Activated CD8-positive, alpha-beta T cell treated with anti-CD3 and anti-CD28 coated beads for 36 hours (primary cell): ENCODE results near the gene NID2. TPM values are rescaled to one million over a fixed set of nuclear protein-coding genes. Genes with fewer than 3 reads are reported as not detected.

Source experiments
- ATAC-seq: fragments of 200-7000 bp; cut with Tn5 transposase; one replicate; pipeline ENCODE4 v1.10.0; 2021; ENCODE audit warnings: mild to moderate bottlenecking, moderate library complexity
- CTCF ChIA-PET: fragments of 350-600 bp; sonication (Branson Sonifier 250); formaldehyde crosslinking; loops from one replicate; lab custom pipeline; 2021; ENCODE audit warnings: antibody characterized with exemption; lab: Charles Lee
- POLR2A ChIA-PET: fragments of 350-600 bp; sonication (Branson Sonifier 250); formaldehyde crosslinking; loops from one replicate; lab custom pipeline; 2021; ENCODE audit warnings: antibody characterized with exemption; lab: Charles Lee
- DNase-seq: peaks from one replicate; pipeline ENCODE4 v3.0.0-alpha.2; 2020
- H3K27ac Mint-ChIP-seq: one replicate; pipeline ENCODE4 v1.8.0; 2021; ENCODE audit warnings: mild to moderate bottlenecking, mixed read lengths
- H3K27me3 Mint-ChIP-seq: one replicate; pipeline ENCODE4 v1.8.0; 2021; ENCODE audit warnings: mixed read lengths
- H3K36me3 Mint-ChIP-seq: one replicate; pipeline ENCODE4 v1.8.0; 2021; ENCODE audit warnings: low read depth, mixed read lengths
- H3K4me1 Mint-ChIP-seq: one replicate; pipeline ENCODE4 v1.8.0; 2021; ENCODE audit warnings: low read depth, mixed read lengths
- H3K4me3 Mint-ChIP-seq: one replicate; pipeline ENCODE4 v1.8.0; 2021; ENCODE audit warnings: mild to moderate bottlenecking, moderate library complexity, mixed read lengths
- H3K9me3 Mint-ChIP-seq: one replicate; pipeline ENCODE4 v1.8.0; 2021; ENCODE audit warnings: mixed read lengths
- intact Hi-C: fragments of 100-400 bp; cut with micrococcal nuclease; formaldehyde crosslinking; loops from one replicate; pipeline ENCODE4 v1.10.0; 2022
- total RNA-seq, 2 experiments: library from RNA; stranded (reverse); gene quantifications; one replicate each; pipeline ENCODE4 v1.2.3, GENCODE V29; 2021
- TF ChIP-seq, protein P1 (sequence below): fragments of 200-600 bp; IDR thresholded peaks from one replicate; pipeline ENCODE4 v1.8.0; 2022; ENCODE audit warnings: antibody characterized with exemption, mild to moderate bottlenecking

The NID2 gene
- total RNA-seq, 2 experiments from 2014 or later = 0.29 TPM; not detected in 1

DNA sequence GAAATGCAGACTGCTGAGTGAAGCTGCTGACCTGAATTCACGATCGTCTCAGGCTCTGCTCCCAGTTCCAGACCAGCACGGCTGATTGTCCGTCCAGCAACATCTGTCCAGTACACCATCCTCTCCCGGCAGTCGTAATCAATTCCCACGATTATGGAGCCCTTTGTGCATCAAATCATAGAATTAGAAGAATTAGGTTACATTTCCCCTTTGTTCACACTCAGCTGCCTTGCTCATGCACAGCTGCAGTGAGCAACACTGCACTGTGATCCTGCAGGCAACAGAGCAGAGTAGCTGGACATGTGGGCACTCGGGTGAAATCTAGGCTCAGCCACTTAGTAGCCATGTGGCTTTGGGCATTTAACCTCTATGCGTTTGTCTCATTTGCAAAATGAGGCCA is 57.3 kb downstream of the NID2 start:
- ChIA-PET POLR2A (no interaction called here), CTCF (interaction anchor here (6.3 kb wide), 1 partner anchor 18 kb away, joined by 34 read pairs; no protein-coding TSS in a partner anchor)
- TF ChIP-seq, protein P1, sequence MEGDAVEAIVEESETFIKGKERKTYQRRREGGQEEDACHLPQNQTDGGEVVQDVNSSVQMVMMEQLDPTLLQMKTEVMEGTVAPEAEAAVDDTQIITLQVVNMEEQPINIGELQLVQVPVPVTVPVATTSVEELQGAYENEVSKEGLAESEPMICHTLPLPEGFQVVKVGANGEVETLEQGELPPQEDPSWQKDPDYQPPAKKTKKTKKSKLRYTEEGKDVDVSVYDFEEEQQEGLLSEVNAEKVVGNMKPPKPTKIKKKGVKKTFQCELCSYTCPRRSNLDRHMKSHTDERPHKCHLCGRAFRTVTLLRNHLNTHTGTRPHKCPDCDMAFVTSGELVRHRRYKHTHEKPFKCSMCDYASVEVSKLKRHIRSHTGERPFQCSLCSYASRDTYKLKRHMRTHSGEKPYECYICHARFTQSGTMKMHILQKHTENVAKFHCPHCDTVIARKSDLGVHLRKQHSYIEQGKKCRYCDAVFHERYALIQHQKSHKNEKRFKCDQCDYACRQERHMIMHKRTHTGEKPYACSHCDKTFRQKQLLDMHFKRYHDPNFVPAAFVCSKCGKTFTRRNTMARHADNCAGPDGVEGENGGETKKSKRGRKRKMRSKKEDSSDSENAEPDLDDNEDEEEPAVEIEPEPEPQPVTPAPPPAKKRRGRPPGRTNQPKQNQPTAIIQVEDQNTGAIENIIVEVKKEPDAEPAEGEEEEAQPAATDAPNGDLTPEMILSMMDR = no peak
- ATAC-seq (no peak), DNase-seq (no peak)
- H3K4me3 Mint-ChIP-seq = no peak overlapping the region
- no peak overlapping the region for H3K27ac Mint-ChIP-seq
- H3K4me1 Mint-ChIP-seq = no peaks in the 10 kb centered on the region
- H3K9me3 Mint-ChIP-seq = no peaks in the 10 kb centered on the region
- H3K27me3 Mint-ChIP-seq = peaks cover 3% of the 10 kb centered on the region
- H3K36me3 Mint-ChIP-seq = peaks cover 32% of the 10 kb centered on the region
- intact Hi-C loops = no loop called here

DNA sequence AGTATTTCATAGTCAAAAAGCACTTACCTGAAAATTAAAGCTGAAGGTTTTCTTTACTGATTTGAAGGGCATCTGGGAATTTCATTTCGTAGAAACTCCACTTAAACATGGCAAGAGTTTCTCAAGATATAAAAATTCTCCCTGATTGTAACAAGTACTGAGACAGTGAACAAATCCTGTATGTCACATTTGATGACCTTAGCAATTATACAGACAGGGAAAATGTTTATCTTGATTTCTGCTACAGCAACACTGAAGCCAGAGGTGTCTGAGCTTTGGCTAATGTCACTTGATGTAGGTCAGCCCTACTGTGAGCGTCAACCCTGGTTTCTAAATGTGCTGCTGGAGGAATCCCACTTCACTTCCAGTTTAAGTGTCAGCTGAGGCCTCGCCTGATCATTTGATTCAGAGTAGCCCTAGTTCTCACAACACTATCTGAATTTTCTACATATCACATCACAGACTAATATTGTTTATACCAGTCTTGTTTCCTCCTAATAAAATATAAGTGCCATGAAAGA is 58.6 kb downstream of the NID2 start:
- TF ChIP-seq, protein P1 = no peak
- intact Hi-C loops = no loop called here
- ATAC-seq (no peak), DNase-seq (no peak)
- Mint-ChIP-seq H3K27ac (no peak overlapping the region), H3K4me1 (no peaks in the 10 kb centered on the region), H3K27me3 (no peaks in the 10 kb centered on the region), H3K9me3 (no peaks in the 10 kb centered on the region), H3K36me3 (peaks cover 41% of the 10 kb centered on the region), H3K4me3 (no peak overlapping the region)
- POLR2A ChIA-PET = no interaction called here
- CTCF ChIA-PET = interaction anchor here (0.8 to 6.3 kb wide), 3 partner anchors 16 to 115 kb away, joined by 3 to 34 read pairs (median 4); no protein-coding TSS in a partner anchor

DNA sequence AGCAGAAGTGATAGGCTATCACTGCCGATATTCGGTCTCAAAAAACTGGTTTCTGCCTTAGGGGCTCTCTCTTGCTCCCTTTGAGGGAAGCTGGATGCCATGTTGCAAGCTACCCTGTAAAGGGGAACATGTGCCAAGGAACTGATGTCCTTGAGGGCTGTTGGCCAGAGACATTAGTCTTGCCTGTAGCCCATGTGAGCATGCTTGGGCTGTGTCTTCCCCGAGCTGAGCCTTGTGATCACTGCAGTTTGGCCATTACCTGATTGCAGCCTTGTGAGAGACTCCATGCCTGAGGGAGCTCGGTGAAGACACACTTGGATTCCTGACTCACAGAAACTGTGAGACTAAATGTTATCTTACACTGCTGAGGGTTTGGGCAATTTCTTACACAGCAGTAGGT is 60.7 kb downstream of the NID2 start:
- no peaks in the 10 kb centered on the region for H3K9me3 Mint-ChIP-seq
- peaks cover 2% of the 10 kb centered on the region for H3K4me1 Mint-ChIP-seq

DNA sequence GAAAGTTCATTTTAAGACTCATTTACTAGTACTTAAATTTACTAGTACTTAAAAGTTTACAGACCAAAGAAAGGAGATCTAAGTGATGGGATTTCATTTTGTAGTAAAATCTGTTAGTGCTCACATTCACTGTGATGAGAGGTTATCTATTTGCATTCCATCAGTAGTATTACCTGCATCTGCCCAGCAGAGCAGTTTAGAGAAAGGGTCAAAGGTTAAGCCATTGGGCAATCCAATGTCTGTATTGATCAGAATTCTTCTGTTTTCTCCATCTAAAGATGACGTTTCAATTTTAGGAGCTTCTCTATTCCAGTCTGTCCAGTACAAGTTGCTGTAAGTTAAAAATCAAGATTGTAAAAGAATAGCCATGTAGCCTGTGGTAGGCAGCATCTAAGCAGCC is 61.2 kb downstream of the NID2 start:
- intact Hi-C loops = no loop called here
- no peak for ATAC-seq
- Mint-ChIP-seq H3K36me3 (peaks cover 52% of the 10 kb centered on the region), H3K9me3 (no peaks in the 10 kb centered on the region), H3K4me1 (peaks cover 2% of the 10 kb centered on the region), H3K4me3 (no peak overlapping the region), H3K27me3 (no peaks in the 10 kb centered on the region), H3K27ac (no peak overlapping the region)
- POLR2A ChIA-PET = no interaction called here
- CTCF ChIA-PET = interaction anchor here (1.0 to 6.3 kb wide), 3 partner anchors 8 to 38 kb away, joined by 3 to 34 read pairs (median 5); no protein-coding TSS in a partner anchor
- DNase-seq = no peak
- TF ChIP-seq, protein P1 = no peak

More for the DNA sequence above, 60.7 kb downstream of the NID2 start:
- peaks cover 50% of the 10 kb centered on the region for H3K36me3 Mint-ChIP-seq
- DNase-seq (no peak), ATAC-seq (no peak)
- ChIA-PET CTCF (interaction anchor here (1.0 to 6.3 kb wide), 4 partner anchors 8 to 123 kb away, joined by 3 to 34 read pairs (median 6); no protein-coding TSS in a partner anchor), POLR2A (interaction anchor here (1.0 kb wide), 2 partner anchors 9 to 14 kb away, joined by 3 read pairs; no protein-coding TSS in a partner anchor)
- no peak overlapping the region for H3K27ac Mint-ChIP-seq
- H3K27me3 Mint-ChIP-seq = no peaks in the 10 kb centered on the region
- TF ChIP-seq, protein P1 = no peak
- intact Hi-C loops = no loop called here
- no peak overlapping the region for H3K4me3 Mint-ChIP-seq

DNA sequence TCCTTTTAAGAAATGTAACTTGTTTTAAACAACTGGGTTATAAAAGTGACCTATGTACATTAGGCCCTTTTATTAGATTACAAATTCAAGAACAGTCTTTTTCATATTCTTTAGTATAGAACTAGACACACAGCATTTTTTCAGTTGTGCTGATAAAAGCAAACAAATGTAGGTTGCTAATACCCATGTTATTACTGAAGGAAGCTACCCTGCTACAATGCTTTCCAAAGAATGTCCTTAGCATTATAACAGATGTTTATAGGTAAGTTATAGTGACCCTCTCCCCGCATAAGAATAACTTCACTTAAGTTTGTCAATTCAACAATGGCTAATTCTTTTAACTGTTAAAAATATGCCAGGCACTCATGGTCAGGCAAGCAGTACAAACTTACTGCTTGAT is 61.6 kb downstream of the NID2 start:
- POLR2A ChIA-PET = interaction anchor here (0.5 kb wide), 1 partner anchor 327 kb away, joined by 3 read pairs; no protein-coding TSS in a partner anchor
- CTCF ChIA-PET = interaction anchor here (1.0 to 6.3 kb wide), 4 partner anchors 9 to 39 kb away, joined by 3 to 34 read pairs (median 4); no protein-coding TSS in a partner anchor
- Mint-ChIP-seq H3K4me3 (no peak overlapping the region), H3K36me3 (peaks cover 56% of the 10 kb centered on the region), H3K9me3 (no peaks in the 10 kb centered on the region), H3K27me3 (no peaks in the 10 kb centered on the region), H3K27ac (no peak overlapping the region), H3K4me1 (peaks cover 2% of the 10 kb centered on the region)
- TF ChIP-seq, protein P1 = no peak
- ATAC-seq (no peak), DNase-seq (no peak)
- intact Hi-C loops = no loop called here
